Transverse colon (tissue), 4 donors: Measurements from ENCODE around the gene SULT1C2.

ENCODE experiments used
- CTCF ChIP-seq, 5 experiments: fragments of 200-600 bp in 3 of 5; fragments of 450-650 bp in 2 of 5; sonication (generic) in 3 of 5; IDR thresholded peaks; 1 replicate in 2 of 5; 2 replicates in 3 of 5; pipeline ENCODE4 v1.5.1; 2016 to 2017; ENCODE audit warnings: antibody characterized with exemption in 5 of 5, inconsistent platforms in 3 of 5, mild to moderate bottlenecking in 2 of 5, moderate library complexity in 1 of 5
- EP300 ChIP-seq: sonication (generic); formaldehyde crosslinking; IDR thresholded peaks from one replicate; pipeline ENCODE4 v1.6.1; 2017; ENCODE audit warnings: antibody characterized with exemption, low read depth
- POLR2A ChIP-seq: fragments of 450-650 bp; IDR thresholded peaks from one replicate; pipeline ENCODE4 v1.6.1; 2016; ENCODE audit warnings: antibody characterized with exemption, mild to moderate bottlenecking, moderate library complexity
- POLR2AphosphoS5 ChIP-seq, 3 donors: sonication (generic); formaldehyde crosslinking; IDR thresholded peaks; one replicate each; pipeline ENCODE4 v1.6.1; 2016; ENCODE audit warnings: antibody characterized with exemption in 3 of 3

GRCh38 chr2:108316461-108317258 lies 28.0 kb downstream of the SULT1C2 start:
- TF ChIP-seq CTCF (IDR thresholded peaks at IDR 0.05), result no peak
- no peak for TF ChIP-seq POLR2A
- TF ChIP-seq EP300, result no peak
- no peak for TF ChIP-seq POLR2AphosphoS5 (IDR thresholded peaks at IDR 0.05)
